Thoracic aorta (tissue), 2 donors: ENCODE measurements around the gene DGLUCY. TPM values are rescaled to one million over a fixed set of nuclear protein-coding genes. Genes with fewer than 3 reads are reported as not detected.

Source experiments
- ATAC-seq: fragments of 150-250 bp; one replicate; pipeline ENCODE4 v1.8.0; 2017; ENCODE audit warnings: low read depth; ENCODE audit not compliant: insufficient number of reproducible peaks, low FRiP score
- DNase-seq: peaks from one replicate; pipeline ENCODE4 v3.0.0-alpha.2; 2020; ENCODE audit warnings: low spot score
- H3K27ac ChIP-seq, 2 donors: fragments of 200-600 bp; sonication (generic); 1 replicate in 1 of 2; 2 replicates in 1 of 2; pipeline ENCODE4 v1.5.1; 2016; ENCODE audit warnings: mild to moderate bottlenecking in 2 of 2, moderate library complexity in 2 of 2
- H3K27me3 ChIP-seq: fragments of 200-600 bp; sonication (generic); replicated peaks from 2 replicates; pipeline ENCODE4 v1.6.0; 2016; ENCODE audit warnings: mild to moderate bottlenecking; ENCODE audit not compliant: insufficient read depth
- H3K36me3 ChIP-seq: fragments of 200-600 bp; sonication (generic); one replicate; pipeline ENCODE4 v1.5.1; 2016
- H3K4me1 ChIP-seq, 2 donors: fragments of 200-600 bp; sonication (generic); 1 replicate in 1 of 2; 2 replicates in 1 of 2; pipeline versions ENCODE4 v1.5.1 to v1.6.0; 2016; ENCODE audit warnings: low read depth in 2 of 2, mild to moderate bottlenecking in 1 of 2; ENCODE audit not compliant: control insufficient read depth in 1 of 2
- H3K4me3 ChIP-seq: fragments of 200-600 bp; sonication (generic); 2 replicates; pipeline ENCODE4 v1.5.1; 2016; ENCODE audit warnings: mild to moderate bottlenecking
- H3K9me3 ChIP-seq: fragments of 200-600 bp; sonication (generic); 2 replicates; pipeline ENCODE4 v1.5.1; 2016
- total RNA-seq, 2 donors: library from RNA; depleted of rRNA; stranded (reverse); fragments of >200 nt; gene quantifications; one replicate each; pipeline versions ENCODE4 v1.1.0 to v1.2.3, GENCODE V29; 2016
- TF ChIP-seq, protein P1 (sequence below): fragments of 200-600 bp; sonication (generic); IDR thresholded peaks from one replicate; pipeline ENCODE4 v1.5.1; 2019; ENCODE audit warnings: antibody characterized with exemption

The DGLUCY gene
- total RNA-seq, 2 donors from 2014 or later = 24.4 to 36.7 TPM

DNA sequence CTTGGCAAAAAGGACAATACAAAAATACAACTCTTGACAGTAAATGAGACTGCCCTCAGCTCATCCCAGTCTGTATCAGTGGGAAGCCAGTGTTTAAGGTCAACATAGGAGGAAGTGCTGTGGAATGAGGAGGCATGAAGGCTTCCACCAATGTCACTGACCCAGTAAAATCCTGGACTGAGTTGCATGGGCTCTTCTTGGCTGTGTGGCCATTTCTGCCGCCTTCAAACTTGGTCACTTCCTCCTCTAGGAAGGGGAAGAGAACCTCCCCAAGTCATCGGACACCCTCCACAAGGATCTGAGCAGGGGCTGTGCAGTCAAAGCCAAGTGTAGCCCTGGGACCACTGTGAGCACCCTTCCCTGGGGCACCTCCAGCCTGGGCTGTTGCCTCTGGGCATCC, 118.7 kb downstream of the DGLUCY start:
- Histone ChIP-seq H3K4me3 (no peak overlapping the region), H3K4me1 (no peaks in the 10 kb centered on the region), H3K36me3 (no peaks in the 10 kb centered on the region), H3K27ac (no peak overlapping the region), H3K27me3 (no peaks in the 10 kb centered on the region), H3K9me3 (no peaks in the 10 kb centered on the region)
- ATAC-seq = no peak
- TF ChIP-seq, protein P1, sequence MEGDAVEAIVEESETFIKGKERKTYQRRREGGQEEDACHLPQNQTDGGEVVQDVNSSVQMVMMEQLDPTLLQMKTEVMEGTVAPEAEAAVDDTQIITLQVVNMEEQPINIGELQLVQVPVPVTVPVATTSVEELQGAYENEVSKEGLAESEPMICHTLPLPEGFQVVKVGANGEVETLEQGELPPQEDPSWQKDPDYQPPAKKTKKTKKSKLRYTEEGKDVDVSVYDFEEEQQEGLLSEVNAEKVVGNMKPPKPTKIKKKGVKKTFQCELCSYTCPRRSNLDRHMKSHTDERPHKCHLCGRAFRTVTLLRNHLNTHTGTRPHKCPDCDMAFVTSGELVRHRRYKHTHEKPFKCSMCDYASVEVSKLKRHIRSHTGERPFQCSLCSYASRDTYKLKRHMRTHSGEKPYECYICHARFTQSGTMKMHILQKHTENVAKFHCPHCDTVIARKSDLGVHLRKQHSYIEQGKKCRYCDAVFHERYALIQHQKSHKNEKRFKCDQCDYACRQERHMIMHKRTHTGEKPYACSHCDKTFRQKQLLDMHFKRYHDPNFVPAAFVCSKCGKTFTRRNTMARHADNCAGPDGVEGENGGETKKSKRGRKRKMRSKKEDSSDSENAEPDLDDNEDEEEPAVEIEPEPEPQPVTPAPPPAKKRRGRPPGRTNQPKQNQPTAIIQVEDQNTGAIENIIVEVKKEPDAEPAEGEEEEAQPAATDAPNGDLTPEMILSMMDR = no peak
- no peak for DNase-seq

DNA sequence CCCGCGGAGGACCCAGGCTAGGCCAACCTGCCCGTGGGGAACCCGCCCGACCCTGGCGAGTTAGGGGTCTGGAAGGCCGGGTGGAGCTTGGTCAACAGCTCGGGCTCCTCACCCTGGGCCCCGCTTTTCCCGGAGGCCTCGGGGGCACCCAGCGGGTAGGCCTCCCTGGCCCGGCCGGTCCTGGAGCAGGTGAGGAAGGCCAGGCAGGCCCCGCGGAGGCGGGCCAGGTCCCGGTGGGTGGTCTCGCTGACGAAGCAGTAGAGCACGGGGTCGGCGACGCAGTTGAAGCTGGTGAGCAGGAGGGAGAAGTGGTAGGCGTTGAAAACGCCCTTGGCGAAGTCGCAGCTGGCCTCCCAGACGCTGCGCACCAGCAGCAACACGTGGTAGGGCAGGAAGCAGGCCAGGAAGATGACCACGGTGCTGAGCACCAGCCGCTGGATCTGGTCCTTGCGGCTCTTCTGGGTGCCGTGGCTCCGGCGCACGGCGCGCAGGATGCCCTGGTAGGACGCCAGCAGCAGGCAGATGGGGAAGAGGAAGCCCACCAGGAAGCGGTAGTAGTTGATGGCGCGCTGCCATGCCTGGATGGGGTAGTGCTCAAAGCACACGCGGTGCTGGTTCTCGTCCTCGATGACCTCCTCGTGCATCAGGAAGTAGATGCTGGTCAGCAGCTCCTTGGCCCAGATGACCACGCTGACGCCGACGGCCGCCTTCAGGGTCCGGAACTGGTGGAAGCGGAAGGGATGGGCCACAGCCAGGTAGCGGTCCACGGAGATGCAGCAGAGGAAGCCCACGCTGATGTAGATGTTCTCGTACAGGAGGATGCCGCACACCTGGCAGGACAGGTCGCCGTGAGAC, 120.3 kb downstream of the DGLUCY start:
- ATAC-seq = no peak
- H3K27me3 ChIP-seq = no peaks in the 10 kb centered on the region
- H3K36me3 ChIP-seq = no peaks in the 10 kb centered on the region
- H3K4me3 ChIP-seq = no peak overlapping the region
- TF ChIP-seq, protein P1 = no peak
- H3K27ac ChIP-seq = no peak overlapping the region
- no peaks in the 10 kb centered on the region for H3K9me3 ChIP-seq
- no peaks in the 10 kb centered on the region for H3K4me1 ChIP-seq
- no peak for DNase-seq

DNA sequence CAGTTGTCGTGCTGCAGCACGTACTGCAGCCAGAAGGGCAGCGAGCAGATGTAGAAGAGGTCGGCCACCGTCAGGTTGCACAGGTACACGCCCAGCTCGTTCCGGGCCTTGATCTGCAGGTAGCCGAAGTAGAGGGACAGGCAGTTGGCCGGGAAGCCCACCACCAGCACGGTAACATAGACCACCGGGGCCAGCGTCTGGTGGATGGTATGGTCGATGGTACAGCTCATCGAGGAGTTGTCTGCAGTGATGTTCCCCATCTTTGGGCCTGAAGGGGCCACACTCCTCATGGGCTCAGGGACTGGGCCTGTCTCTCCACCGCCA, 120.9 kb downstream of the DGLUCY start:
- ATAC-seq = no peak

DNA sequence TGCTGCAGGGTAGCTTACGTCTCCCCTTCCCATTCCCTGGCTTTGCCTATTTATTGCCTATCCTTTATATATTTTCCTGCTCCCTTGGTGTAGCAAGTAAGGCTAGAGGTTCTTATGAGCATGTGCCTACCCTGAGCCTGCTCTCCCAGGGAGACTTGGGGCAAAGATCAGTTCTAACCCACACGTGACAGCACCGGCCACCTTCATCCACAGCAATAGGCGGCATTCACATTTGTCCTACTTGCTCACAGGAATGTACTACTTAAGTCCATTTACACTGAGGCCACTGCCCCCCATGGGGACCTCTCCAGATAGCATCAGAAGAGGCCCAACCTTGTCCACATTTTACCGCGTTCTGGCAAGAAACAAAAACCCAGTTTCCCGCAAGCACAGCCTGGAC, 122.0 kb downstream of the DGLUCY start:
- no peak for ATAC-seq
- no peak overlapping the region for H3K4me3 ChIP-seq
- no peaks in the 10 kb centered on the region for H3K4me1 ChIP-seq
- no peak overlapping the region for H3K27ac ChIP-seq
- no peaks in the 10 kb centered on the region for H3K9me3 ChIP-seq
- DNase-seq = no peak
- no peaks in the 10 kb centered on the region for H3K27me3 ChIP-seq
- no peaks in the 10 kb centered on the region for H3K36me3 ChIP-seq
- TF ChIP-seq, protein P1 = no peak

More for the DNA sequence above, 120.9 kb downstream of the DGLUCY start:
- no peak overlapping the region for H3K27ac ChIP-seq
- H3K27me3 ChIP-seq = no peaks in the 10 kb centered on the region
- no peaks in the 10 kb centered on the region for H3K36me3 ChIP-seq
- TF ChIP-seq, protein P1 = no peak
- no peak for DNase-seq
- H3K4me1 ChIP-seq = no peaks in the 10 kb centered on the region
- H3K4me3 ChIP-seq = no peak overlapping the region
- no peaks in the 10 kb centered on the region for H3K9me3 ChIP-seq

DNA sequence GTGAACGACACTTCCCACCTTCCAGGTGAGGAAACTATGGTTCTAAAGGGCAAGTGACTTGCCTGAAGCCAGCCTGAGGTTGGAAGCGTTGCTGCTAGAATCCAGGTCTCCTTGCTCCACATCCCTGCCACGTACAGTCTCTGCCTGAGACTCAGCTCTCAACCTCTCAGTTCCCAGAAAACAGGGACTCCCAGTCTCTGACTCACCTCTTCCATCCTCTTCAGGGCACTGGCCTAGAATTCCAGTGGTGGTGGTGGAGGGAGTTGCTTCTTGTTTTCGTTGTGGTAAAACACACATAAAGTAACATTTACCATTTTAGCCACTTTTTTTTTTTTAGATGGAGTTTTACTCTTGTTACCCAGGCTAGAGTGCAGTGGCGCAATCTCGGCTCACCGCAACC, 123.3 kb downstream of the DGLUCY start:
- no peak for DNase-seq
- Histone ChIP-seq H3K9me3 (no peaks in the 10 kb centered on the region), H3K36me3 (no peaks in the 10 kb centered on the region), H3K27ac (no peak overlapping the region), H3K4me1 (no peaks in the 10 kb centered on the region), H3K4me3 (no peak overlapping the region), H3K27me3 (no peaks in the 10 kb centered on the region)
- ATAC-seq = no peak
- TF ChIP-seq, protein P1 = no peak
